ENCODE data around the gene UBAC2.
"Not testable (repeated sequence)": the region's sequence is repeated elsewhere in the genome, so short reads cannot be mapped to it uniquely, and the experiment has no call there.

UBAC2 gene

DNA sequence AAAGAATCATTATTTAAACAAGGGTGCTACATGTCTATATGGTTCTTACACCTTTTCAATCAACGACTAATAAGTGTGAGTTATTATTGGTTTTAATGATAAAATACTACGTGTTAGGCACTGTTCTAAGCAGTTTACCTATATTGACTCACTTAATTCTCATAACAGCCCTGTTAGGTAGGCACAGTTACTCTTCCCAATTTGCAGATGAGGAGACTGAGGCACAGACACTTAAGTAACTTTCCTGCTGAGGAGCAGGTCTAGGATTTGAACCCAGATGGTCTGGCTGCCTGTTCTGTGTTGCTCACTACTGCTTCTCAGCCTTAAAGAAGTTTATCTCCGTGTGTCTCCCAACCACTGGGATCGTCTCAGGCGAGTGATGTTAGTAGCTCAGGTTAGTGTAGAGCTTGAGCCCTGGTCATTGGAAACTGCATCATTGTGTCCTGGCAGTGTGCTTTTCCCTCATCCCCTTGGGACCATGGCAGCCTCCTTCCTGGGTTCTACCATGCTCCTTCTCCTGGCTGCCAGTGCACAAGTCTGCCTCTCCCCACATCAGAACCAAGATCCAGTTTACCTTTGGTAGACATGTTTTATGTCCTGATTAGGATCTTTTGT, 10.9 kb downstream of the UBAC2 start:
- no peak for DNase-seq (ENCODE audit: low read depth in 1 of 2, low spot score in 1 of 2)

DNA sequence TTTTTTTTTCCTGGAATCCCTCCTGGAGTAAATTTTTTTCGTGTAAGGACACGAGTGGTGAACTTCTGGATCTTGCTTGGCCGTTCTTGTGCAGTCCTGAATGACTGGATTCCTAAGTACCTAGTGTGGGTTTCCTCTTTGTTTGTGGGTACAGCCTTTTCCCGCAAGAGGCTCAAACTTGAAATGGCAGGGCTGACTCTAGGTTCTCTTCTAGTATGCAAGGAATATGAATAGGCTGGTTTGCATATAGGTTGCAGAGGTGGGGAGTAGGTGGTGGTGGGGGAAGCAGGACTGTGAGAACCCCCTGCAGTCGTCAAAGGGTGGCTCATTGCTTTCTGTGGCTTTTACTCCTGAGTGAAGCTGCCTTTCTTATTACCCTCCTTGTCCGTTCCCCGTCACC, 13.6 kb downstream of the UBAC2 start:
- DNase-seq (ENCODE audit: low read depth in 1 of 2, low spot score in 1 of 2), result no peak

- no peak for DNase-seq (ENCODE audit: low read depth in 1 of 2, low spot score in 1 of 2)
Measured at GRCh38 chr13:99214731-99215130, 14.1 kb downstream of the UBAC2 start.

DNA sequence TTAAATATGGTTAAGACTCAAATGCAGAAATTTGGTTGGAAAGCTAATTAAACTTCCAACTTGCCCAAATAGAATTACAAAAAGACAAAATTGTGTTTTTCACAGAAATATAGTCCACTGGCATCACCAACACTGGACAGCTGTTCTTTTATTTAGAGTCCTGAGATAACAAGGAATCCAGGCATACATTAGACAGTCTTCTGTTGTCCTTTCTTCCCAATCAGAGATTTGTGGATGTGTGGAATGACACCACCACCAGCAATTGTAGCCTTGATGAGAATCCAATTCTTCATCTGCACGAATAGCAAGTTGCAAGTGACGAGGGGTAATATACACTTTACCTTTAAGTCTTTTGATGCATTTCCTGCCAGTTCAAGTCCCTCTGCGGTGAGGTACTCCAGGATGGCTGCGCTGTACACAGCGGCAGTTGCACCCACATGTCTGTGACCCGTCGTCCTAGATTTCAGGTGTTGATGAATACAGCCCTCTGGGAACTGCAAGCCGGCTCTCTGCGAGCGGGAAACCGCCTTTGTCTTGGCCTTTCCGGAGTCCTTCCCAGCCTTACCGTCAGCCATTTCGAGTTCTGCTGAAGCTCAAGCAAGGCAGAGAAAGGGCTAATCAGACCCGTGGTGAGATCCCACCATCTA, 14.7 kb downstream of the UBAC2 start:
- peak; percentile 28 to 31 for DNase-seq (ENCODE audit: low read depth in 1 of 2, low spot score in 1 of 2)

GRCh38 chr13:99217461-99218110, 16.9 kb downstream of the UBAC2 start:
- no peak for DNase-seq (ENCODE audit: low read depth in 1 of 2, low spot score in 1 of 2)

GRCh38 chr13:99218126-99218525, 17.5 kb downstream of the UBAC2 start:
- no peak for DNase-seq (ENCODE audit: low read depth in 1 of 2, low spot score in 1 of 2)

GRCh38 chr13:99218545-99218944, 17.9 kb downstream of the UBAC2 start:
- no peak for DNase-seq (ENCODE audit: low read depth in 1 of 2, low spot score in 1 of 2)

DNA sequence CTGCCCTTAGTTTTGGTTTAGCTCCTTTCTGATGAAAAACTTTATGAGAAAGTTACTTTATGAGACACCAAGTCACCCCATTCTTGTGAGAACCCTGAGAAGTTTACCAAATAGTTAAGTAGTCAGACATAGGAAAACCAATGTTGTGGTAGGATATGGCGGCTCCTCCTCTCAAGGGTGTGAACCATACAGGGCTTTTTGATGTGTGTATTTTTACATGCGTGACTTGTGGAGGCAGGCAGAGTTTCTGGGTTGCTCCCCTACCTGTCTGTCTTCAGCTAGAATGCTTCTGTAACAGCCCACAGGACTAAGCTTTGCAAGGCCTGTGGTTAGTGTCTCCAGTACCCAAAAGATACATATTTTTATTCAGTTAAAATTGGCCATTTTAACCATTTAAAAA, 18.3 kb downstream of the UBAC2 start:
- DNase-seq (ENCODE audit: low read depth in 1 of 2, low spot score in 1 of 2), result peak; percentile 26 to 41

DNA sequence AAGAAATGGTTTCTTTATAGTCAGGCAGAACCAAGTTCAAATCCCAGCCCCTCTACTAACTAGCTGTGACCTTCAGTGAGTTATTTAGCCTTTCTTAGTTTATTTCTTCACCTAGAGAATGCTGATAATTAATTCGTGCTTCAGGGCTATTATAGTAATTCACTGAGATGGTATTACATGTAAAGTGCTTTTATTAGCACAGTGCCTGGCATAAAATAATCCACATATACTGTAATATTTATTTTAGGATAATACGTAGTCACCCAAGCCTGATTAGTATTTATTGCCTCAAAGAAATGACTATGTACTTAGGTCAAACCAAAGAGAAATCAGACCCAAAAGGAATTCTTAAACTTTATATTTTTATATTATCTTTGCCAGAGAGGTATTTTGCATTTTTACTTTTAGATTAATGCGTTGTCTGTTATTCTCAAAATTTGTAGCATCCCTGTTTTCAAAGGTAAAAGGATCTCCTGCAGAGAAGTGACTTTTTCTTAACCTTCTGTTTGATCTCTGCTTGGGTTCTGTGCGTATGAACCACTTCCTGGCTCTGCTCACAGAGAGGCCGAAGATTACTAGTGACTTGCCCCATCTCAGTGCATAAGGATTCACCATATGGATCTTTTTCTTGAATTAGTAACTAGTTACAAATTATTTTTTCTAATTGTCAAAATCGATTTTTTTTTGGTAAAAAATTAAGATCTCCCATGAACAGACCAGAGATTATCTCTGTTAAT, 19.7 kb downstream of the UBAC2 start:
- DNase-seq (ENCODE audit: low read depth in 1 of 2, low spot score in 1 of 2), result no peak

- no peak for DNase-seq (ENCODE audit: low read depth in 1 of 2, low spot score in 1 of 2)
Measured at GRCh38 chr13:99221567-99222239, 21.0 kb downstream of the UBAC2 start.

GRCh38 chr13:99223587-99223986, 22.9 kb downstream of the UBAC2 start:
- no peak for DNase-seq (ENCODE audit: low read depth in 1 of 2, low spot score in 1 of 2)

GRCh38 chr13:99224021-99224420, 23.4 kb downstream of the UBAC2 start:
- no peak for DNase-seq (ENCODE audit: low read depth in 1 of 2, low spot score in 1 of 2)

- DNase-seq (ENCODE audit: low read depth in 1 of 2, low spot score in 1 of 2), result no peak
Measured at GRCh38 chr13:99225078-99225477, 24.4 kb downstream of the UBAC2 start.

DNA sequence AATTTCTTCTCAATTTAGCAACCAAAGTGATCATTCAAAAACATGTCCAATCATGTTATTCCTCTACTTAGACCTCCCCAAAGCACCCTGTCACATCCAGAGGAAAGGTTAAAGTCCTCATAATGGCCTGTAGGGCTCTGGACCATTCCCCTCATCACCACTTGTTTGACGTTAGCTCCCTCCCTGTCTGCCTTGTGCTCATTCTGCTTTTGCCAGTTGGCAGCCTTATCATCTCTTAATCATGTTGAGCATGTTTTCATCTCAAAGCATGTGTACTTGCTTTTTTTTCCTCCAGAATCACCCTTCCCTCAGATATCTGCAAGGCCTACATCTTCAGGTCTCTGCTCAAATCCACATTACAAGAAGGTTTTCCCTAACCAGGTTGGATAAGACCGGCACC, 25.9 kb downstream of the UBAC2 start:
- no peak for DNase-seq (ENCODE audit: low read depth in 1 of 2, low spot score in 1 of 2)

DNA sequence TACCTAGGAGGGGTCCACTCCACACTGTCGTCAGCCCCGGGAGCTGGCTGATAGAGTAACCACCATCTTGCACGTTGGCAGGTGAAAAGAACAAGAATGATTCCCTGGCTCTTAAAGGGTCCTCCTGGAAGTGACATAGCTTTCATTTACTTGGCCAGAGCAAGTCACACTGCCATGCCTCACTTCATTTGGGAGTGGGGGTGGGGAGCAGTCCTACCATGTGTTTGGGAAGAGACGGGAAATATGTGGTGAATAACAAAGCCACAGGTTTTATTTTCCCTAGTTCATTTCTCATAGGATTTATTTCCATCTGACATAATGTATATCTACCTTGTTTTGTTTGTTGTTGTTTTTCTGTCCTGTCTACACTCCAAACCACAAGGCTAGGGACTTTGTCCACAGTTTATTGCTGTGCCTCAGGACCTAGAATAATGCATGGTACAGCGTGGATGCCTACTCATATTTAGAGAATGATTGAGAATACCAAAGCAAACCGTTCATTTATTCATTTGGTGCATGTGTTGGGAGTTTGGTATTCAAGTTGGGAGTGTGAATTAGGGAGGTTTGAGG, 26.8 kb downstream of the UBAC2 start:
- DNase-seq (ENCODE audit: low read depth in 1 of 2, low spot score in 1 of 2), result no peak

- no peak for DNase-seq (ENCODE audit: low read depth in 1 of 2, low spot score in 1 of 2)
Measured at GRCh38 chr13:99227909-99228688, 27.4 kb downstream of the UBAC2 start.

GRCh38 chr13:99228737-99229691, 28.4 kb downstream of the UBAC2 start:
- DNase-seq (ENCODE audit: low read depth in 1 of 2, low spot score in 1 of 2), result no peak

- not testable (repeated sequence) for DNase-seq (ENCODE audit: low read depth in 1 of 2, low spot score in 1 of 2)
Measured at GRCh38 chr13:99230588-99230987, 29.9 kb downstream of the UBAC2 start.

DNA sequence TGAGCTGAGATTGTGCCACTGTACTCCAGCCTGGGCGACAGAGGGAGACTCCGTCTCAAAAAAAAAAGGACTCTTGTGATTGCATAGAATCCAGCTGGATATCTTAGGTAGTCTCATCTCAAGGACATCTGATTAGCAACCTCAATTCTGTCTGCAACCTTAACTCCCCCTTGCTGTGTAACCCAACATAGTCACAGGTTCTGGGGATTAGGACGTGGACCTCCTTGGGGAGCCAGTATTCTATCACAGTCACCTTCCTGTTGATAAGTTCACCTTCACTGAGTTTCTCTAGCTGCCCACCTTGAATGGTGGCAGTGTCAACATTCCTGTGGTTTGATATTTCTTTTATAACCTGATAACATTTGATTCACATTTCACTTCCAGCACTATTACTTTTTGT, 30.3 kb downstream of the UBAC2 start:
- DNase-seq (ENCODE audit: low read depth in 1 of 2, low spot score in 1 of 2), result no peak

Data from activated T-helper 1 cell treated with anti-CD3 and anti-CD28 coated beads, Interleukin-2, amount 50 U/mL, for 16 hours (primary cell).